Mucosa of rectum (tissue), 2 donors: ENCODE measurements around the gene CAMK2A.

Experiments used
- H3K27ac ChIP-seq, 2 donors: one replicate each; pipeline ENCODE4 v1.7.0; 2013; ENCODE audit warnings: inconsistent platforms in 2 of 2, low read depth in 2 of 2, low read length in 2 of 2
- H3K27me3 ChIP-seq, 2 donors: one replicate each; pipeline ENCODE4 v1.7.0; 2013; ENCODE audit warnings: low read length in 2 of 2; ENCODE audit not compliant: control insufficient read depth in 2 of 2, insufficient read depth in 2 of 2
- H3K36me3 ChIP-seq, 2 donors: one replicate each; pipeline ENCODE4 v1.7.0; 2013; ENCODE audit warnings: low read length in 2 of 2; ENCODE audit not compliant: control insufficient read depth in 2 of 2, insufficient read depth in 2 of 2
- H3K4me1 ChIP-seq, 2 donors: one replicate each; pipeline ENCODE4 v1.7.0; 2013; ENCODE audit warnings: low read length in 2 of 2, mild to moderate bottlenecking in 1 of 2; ENCODE audit not compliant: control insufficient read depth in 2 of 2, insufficient read depth in 2 of 2
- H3K4me3 ChIP-seq, 2 donors: one replicate each; pipeline ENCODE4 v1.7.0; 2013; ENCODE audit warnings: low read length in 2 of 2
- H3K9ac ChIP-seq, 2 donors: one replicate each; pipeline ENCODE4 v1.7.0; 2013; ENCODE audit warnings: low read length in 2 of 2, low read depth in 1 of 2, mild to moderate bottlenecking in 1 of 2
- H3K9me3 ChIP-seq, 2 donors: one replicate each; pipeline ENCODE4 v1.7.0; 2013; ENCODE audit warnings: low read length in 2 of 2; ENCODE audit not compliant: control insufficient read depth in 2 of 2
- donor health status: healthy.
- donor health status: Normal muscosa, but diverticular disease.

Gene CAMK2A

GRCh38 chr5:150246835-150247234, 42.7 kb downstream of the CAMK2A start:
- Histone ChIP-seq H3K9ac (no peak overlapping the region), H3K4me3 (no peak overlapping the region), H3K27me3 (no peaks in the 10 kb centered on the region), H3K36me3 (no peaks in the 10 kb centered on the region), H3K9me3 (no peaks in the 10 kb centered on the region), H3K4me1 (no peaks in the 10 kb centered on the region), H3K27ac (no peak overlapping the region)

GRCh38 chr5:150246429-150246828, 43.1 kb downstream of the CAMK2A start:
- no peak overlapping the region for H3K4me3 ChIP-seq
- H3K9ac ChIP-seq = no peak overlapping the region
- no peaks in the 10 kb centered on the region for H3K27me3 ChIP-seq
- H3K9me3 ChIP-seq = no peaks in the 10 kb centered on the region
- H3K27ac ChIP-seq = no peak overlapping the region
- no peaks in the 10 kb centered on the region for H3K4me1 ChIP-seq
- H3K36me3 ChIP-seq = no peaks in the 10 kb centered on the region

DNA sequence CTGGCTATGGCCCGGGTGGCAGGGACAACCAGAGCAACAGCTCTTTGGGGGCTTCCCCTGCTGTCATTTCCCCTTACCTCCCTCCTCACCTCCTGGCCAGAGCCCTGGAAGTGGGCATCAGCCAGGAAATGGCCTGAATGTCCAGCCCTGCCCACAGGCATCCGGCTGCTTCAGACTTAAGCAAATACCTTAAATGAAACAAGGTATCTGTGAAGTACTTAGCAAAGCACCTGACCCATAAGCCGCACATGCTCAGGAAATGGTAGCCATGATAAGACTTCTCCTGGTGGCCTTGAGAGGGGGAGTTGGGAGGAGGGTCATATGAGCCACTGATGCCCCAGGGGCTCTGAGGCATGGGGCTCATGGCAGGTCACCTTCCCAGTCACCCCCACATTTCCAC, 43.8 kb downstream of the CAMK2A start:
- H3K9ac ChIP-seq = no peak overlapping the region
- H3K4me3 ChIP-seq = no peak overlapping the region
- H3K4me1 ChIP-seq = no peaks in the 10 kb centered on the region
- H3K27ac ChIP-seq = no peak overlapping the region
- H3K36me3 ChIP-seq = no peaks in the 10 kb centered on the region
- H3K27me3 ChIP-seq = no peaks in the 10 kb centered on the region
- no peaks in the 10 kb centered on the region for H3K9me3 ChIP-seq

DNA sequence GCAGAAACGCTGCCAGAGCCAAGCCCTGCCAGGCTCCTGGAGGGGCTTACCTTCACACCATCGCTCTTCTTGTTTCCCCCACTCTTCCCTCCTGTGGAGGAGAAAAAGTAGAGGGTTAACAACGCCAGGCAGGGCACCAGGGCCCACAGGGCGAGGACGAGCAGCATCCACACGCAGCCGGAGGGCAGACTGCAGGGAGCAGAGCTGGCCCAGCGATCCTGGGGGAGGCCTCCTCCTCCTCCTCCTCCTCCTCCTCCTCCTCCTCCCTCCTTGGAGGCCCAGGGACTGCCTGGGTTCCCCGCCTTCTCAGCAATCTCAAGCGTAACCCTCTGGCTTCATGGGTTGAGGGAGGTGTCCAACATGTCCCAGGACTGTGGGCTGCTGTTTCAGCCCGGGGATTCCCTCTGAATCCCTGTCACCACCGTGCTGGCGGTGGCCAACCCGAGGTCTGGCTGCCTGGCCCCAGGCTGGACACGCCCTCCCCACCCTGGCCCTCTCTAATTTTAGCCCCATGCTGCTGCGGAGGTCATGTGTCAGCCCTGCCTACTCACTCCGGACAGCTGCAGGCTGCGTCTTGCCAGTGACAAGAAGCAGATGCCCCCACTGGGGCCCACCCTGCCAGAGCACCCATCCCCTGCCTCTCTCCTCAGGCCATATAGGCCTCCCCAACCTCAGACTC, 44.3 kb downstream of the CAMK2A start:
- Histone ChIP-seq H3K9me3 (no peaks in the 10 kb centered on the region), H3K36me3 (no peaks in the 10 kb centered on the region), H3K4me1 (no peaks in the 10 kb centered on the region), H3K27ac (no peak overlapping the region), H3K27me3 (no peaks in the 10 kb centered on the region), H3K9ac (no peak overlapping the region), H3K4me3 (no peak overlapping the region)

DNA sequence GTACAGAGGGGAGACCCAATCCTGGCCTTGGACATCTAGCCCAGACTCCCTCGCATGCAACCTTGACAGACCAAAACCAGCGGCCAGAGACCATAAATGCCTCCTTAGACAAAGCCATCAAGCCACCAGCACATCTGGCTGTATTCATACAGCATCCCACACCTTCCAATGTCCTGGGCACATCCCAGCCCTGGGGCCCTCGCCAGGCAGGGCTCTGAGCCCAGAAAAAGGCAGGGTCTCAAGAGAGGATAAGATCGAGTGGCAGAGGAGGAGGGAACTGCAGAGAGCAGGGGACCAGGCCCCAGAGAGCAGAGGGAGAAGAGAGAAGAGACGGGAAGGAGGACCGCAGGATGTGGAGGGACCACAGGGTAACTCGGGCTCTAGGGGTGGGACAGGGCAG, 45.4 kb downstream of the CAMK2A start:
- H3K9ac ChIP-seq = no peak overlapping the region
- no peak overlapping the region for H3K27ac ChIP-seq
- H3K36me3 ChIP-seq = no peaks in the 10 kb centered on the region
- H3K27me3 ChIP-seq = no peaks in the 10 kb centered on the region
- H3K9me3 ChIP-seq = no peaks in the 10 kb centered on the region
- H3K4me1 ChIP-seq = no peaks in the 10 kb centered on the region
- no peak overlapping the region for H3K4me3 ChIP-seq

GRCh38 chr5:150243590-150243989, 46.0 kb downstream of the CAMK2A start:
- no peaks in the 10 kb centered on the region for H3K9me3 ChIP-seq
- H3K36me3 ChIP-seq = no peaks in the 10 kb centered on the region
- H3K27me3 ChIP-seq = no peaks in the 10 kb centered on the region
- H3K9ac ChIP-seq = no peak overlapping the region
- no peak overlapping the region for H3K27ac ChIP-seq
- no peaks in the 10 kb centered on the region for H3K4me1 ChIP-seq
- no peak overlapping the region for H3K4me3 ChIP-seq

- no peak overlapping the region for H3K9ac ChIP-seq
- H3K9me3 ChIP-seq = no peaks in the 10 kb centered on the region
- H3K4me3 ChIP-seq = no peak overlapping the region
- H3K36me3 ChIP-seq = no peaks in the 10 kb centered on the region
- H3K27ac ChIP-seq = no peak overlapping the region
- H3K4me1 ChIP-seq = no peaks in the 10 kb centered on the region
- H3K27me3 ChIP-seq = no peaks in the 10 kb centered on the region
These were observed 47.2 kb downstream of the CAMK2A start for GRCh38 chr5:150242251-150242894.

DNA sequence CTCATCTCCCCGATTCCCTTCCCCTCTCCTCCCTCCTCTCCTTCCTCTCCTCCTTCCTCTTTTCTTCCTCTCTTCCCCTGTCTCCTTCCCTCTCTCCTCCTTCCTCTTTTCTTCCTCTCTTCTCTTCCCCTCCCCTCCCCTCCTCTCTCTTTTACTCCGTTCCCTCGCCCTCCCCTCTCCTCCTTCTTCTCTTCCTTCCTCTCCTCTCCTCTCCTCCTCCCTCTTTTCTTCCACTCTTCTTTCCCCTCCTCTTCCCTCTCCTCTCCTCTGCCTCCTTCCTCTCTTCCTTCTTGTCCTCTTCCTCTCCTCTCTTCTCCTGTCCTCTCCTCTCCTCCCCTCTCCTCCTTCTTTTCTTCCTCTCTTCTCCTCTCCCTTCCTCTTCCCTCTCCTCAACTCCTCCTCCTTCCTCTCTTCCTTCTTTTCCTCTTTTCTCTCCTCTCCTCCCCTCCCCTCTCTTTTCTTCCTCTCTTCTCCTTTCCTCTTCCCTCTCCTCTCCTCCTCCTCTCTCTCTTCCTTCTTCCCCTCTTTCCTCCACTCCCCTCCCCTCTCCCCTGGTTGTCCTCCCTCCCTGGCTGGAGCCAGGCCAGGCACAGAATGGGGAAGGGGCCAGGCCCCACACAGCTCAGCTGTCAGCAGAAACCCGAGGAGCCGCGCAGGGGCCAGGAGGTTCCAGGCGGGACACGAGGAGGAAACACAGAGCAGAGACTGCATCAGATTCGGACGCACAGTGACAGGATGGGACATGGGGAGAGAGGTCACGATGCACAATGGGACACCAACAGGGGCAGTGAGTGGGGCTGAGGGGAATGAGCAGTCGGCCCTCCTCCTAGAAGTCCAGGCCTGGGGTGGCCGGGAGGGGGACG, 48.0 kb downstream of the CAMK2A start:
- Histone ChIP-seq H3K4me1 (no peaks in the 10 kb centered on the region), H3K36me3 (no peaks in the 10 kb centered on the region), H3K9ac (no peak overlapping the region), H3K27me3 (no peaks in the 10 kb centered on the region), H3K27ac (no peak overlapping the region), H3K4me3 (no peak overlapping the region), H3K9me3 (no peaks in the 10 kb centered on the region)

DNA sequence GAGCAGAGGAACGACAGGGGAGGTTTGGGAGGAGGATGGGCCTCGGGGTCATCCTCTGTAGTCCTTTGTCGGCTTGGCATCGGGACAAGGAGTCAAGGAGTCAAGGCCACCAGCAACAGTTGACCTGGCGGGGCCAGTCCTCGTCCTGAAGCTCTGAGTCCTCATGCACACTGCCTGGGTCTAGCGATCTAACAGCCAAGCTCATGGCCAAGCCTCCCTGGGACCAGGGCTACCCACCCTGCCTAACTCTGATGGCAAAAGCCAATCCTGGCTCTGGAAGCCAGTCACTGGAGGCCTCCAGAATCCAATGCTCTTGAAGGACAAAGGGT, 49.8 kb downstream of the CAMK2A start:
- no peaks in the 10 kb centered on the region for H3K9me3 ChIP-seq
- no peak overlapping the region for H3K9ac ChIP-seq
- H3K27me3 ChIP-seq = no peaks in the 10 kb centered on the region
- H3K4me1 ChIP-seq = no peaks in the 10 kb centered on the region
- no peak overlapping the region for H3K27ac ChIP-seq
- no peaks in the 10 kb centered on the region for H3K36me3 ChIP-seq
- H3K4me3 ChIP-seq = no peak overlapping the region

- no peaks in the 10 kb centered on the region for H3K4me1 ChIP-seq
- no peak overlapping the region for H3K4me3 ChIP-seq
- no peaks in the 10 kb centered on the region for H3K27me3 ChIP-seq
- H3K9ac ChIP-seq = no peak overlapping the region
- no peaks in the 10 kb centered on the region for H3K9me3 ChIP-seq
- H3K27ac ChIP-seq = no peak overlapping the region
- no peaks in the 10 kb centered on the region for H3K36me3 ChIP-seq
These were observed 50.3 kb downstream of the CAMK2A start for GRCh38 chr5:150239099-150239793.
